ENCODE measurements around the gene RPH3AL.
"Not testable (repeated sequence)": the region's sequence is repeated elsewhere in the genome, so short reads cannot be mapped to it uniquely, and the experiment has no call there.

The RPH3AL gene

GRCh38 chr17:383771-384621, 31.4 kb upstream of the RPH3AL start:
- peak overlapping the region; percentile 65 for H3K4me3 Mint-ChIP-seq
- H3K9me3 Mint-ChIP-seq: no peaks in the 10 kb centered on the region
- H3K4me1 Mint-ChIP-seq (ENCODE audit: low read depth): peaks cover 11% of the 10 kb centered on the region
- peaks cover 12% of the 10 kb centered on the region for H3K27me3 Mint-ChIP-seq
- no peak overlapping the region for H3K27ac Mint-ChIP-seq
- peaks cover 4% of the 10 kb centered on the region for H3K36me3 Mint-ChIP-seq (ENCODE audit: low read depth)

- Mint-ChIP-seq H3K4me3 (no peak overlapping the region), H3K36me3 (ENCODE audit: low read depth) (peaks cover 4% of the 10 kb centered on the region), H3K9me3 (no peaks in the 10 kb centered on the region), H3K27me3 (peaks cover 12% of the 10 kb centered on the region), H3K27ac (no peak overlapping the region), H3K4me1 (ENCODE audit: low read depth) (peaks cover 11% of the 10 kb centered on the region)
Observed at GRCh38 chr17:382644-383533, 30.3 kb upstream of the RPH3AL start.

GRCh38 chr17:381941-382643, 29.5 kb upstream of the RPH3AL start:
- Mint-ChIP-seq H3K9me3 (no peaks in the 10 kb centered on the region), H3K27ac (no peak overlapping the region), H3K4me1 (ENCODE audit: low read depth) (peaks cover 11% of the 10 kb centered on the region), H3K36me3 (ENCODE audit: low read depth) (peaks cover 4% of the 10 kb centered on the region), H3K27me3 (peaks cover 8% of the 10 kb centered on the region), H3K4me3 (no peak overlapping the region)

- Mint-ChIP-seq H3K4me3 (peak overlapping the region; percentile 25), H3K36me3 (ENCODE audit: low read depth) (peaks cover 4% of the 10 kb centered on the region), H3K27ac (peak overlapping the region; percentile 43), H3K27me3 (peaks cover 8% of the 10 kb centered on the region), H3K4me1 (ENCODE audit: low read depth) (peaks cover 11% of the 10 kb centered on the region), H3K9me3 (no peaks in the 10 kb centered on the region)
Observed at GRCh38 chr17:381516-381915, 28.9 kb upstream of the RPH3AL start.

GRCh38 chr17:379531-380465, 27.2 kb upstream of the RPH3AL start:
- peaks cover 8% of the 10 kb centered on the region for H3K4me1 Mint-ChIP-seq (ENCODE audit: low read depth)
- no peaks in the 10 kb centered on the region for H3K9me3 Mint-ChIP-seq
- peaks cover 4% of the 10 kb centered on the region for H3K36me3 Mint-ChIP-seq (ENCODE audit: low read depth)
- no peak overlapping the region for H3K27ac Mint-ChIP-seq
- peaks cover 11% of the 10 kb centered on the region for H3K27me3 Mint-ChIP-seq
- no peak overlapping the region for H3K4me3 Mint-ChIP-seq

- Mint-ChIP-seq H3K4me1 (ENCODE audit: low read depth) (peaks cover 3% of the 10 kb centered on the region), H3K36me3 (ENCODE audit: low read depth) (peaks cover 4% of the 10 kb centered on the region), H3K9me3 (no peaks in the 10 kb centered on the region), H3K27me3 (peaks cover 4% of the 10 kb centered on the region), H3K27ac (no peak overlapping the region), H3K4me3 (no peak overlapping the region)
Observed at GRCh38 chr17:378068-378467, 25.5 kb upstream of the RPH3AL start.

GRCh38 chr17:376936-377863, 24.6 kb upstream of the RPH3AL start:
- H3K4me3 Mint-ChIP-seq: no peak overlapping the region
- no peaks in the 10 kb centered on the region for H3K9me3 Mint-ChIP-seq
- H3K27ac Mint-ChIP-seq: no peak overlapping the region
- H3K27me3 Mint-ChIP-seq: peaks cover 4% of the 10 kb centered on the region
- H3K4me1 Mint-ChIP-seq (ENCODE audit: low read depth): peaks cover 3% of the 10 kb centered on the region
- H3K36me3 Mint-ChIP-seq (ENCODE audit: low read depth): peaks cover 4% of the 10 kb centered on the region

GRCh38 chr17:373613-374230, 21.1 kb upstream of the RPH3AL start:
- H3K4me3 Mint-ChIP-seq: no peak overlapping the region

GRCh38 chr17:372157-373152, 19.8 kb upstream of the RPH3AL start:
- peaks cover 4% of the 10 kb centered on the region for H3K27me3 Mint-ChIP-seq

More at GRCh38 chr17:373613-374230, 21.1 kb upstream of the RPH3AL start:
- no peak overlapping the region for H3K27ac Mint-ChIP-seq
- H3K9me3 Mint-ChIP-seq: peaks cover under 1% of the 10 kb centered on the region
- no peaks in the 10 kb centered on the region for H3K36me3 Mint-ChIP-seq (ENCODE audit: low read depth)
- H3K27me3 Mint-ChIP-seq: peaks cover 4% of the 10 kb centered on the region
- no peaks in the 10 kb centered on the region for H3K4me1 Mint-ChIP-seq (ENCODE audit: low read depth)

GRCh38 chr17:371583-371982, 19.0 kb upstream of the RPH3AL start:
- H3K36me3 Mint-ChIP-seq (ENCODE audit: low read depth): peaks cover 5% of the 10 kb centered on the region
- no peak overlapping the region for H3K27ac Mint-ChIP-seq
- H3K4me3 Mint-ChIP-seq: no peak overlapping the region
- H3K9me3 Mint-ChIP-seq: peaks cover 8% of the 10 kb centered on the region
- H3K4me1 Mint-ChIP-seq (ENCODE audit: low read depth): no peaks in the 10 kb centered on the region
- H3K27me3 Mint-ChIP-seq: peaks cover 4% of the 10 kb centered on the region

More at GRCh38 chr17:372157-373152, 19.8 kb upstream of the RPH3AL start:
- H3K9me3 Mint-ChIP-seq: peaks cover 8% of the 10 kb centered on the region
- H3K27ac Mint-ChIP-seq: no peak overlapping the region
- H3K4me1 Mint-ChIP-seq (ENCODE audit: low read depth): no peaks in the 10 kb centered on the region
- peaks cover 5% of the 10 kb centered on the region for H3K36me3 Mint-ChIP-seq (ENCODE audit: low read depth)
- H3K4me3 Mint-ChIP-seq: no peak overlapping the region

GRCh38 chr17:367656-368055, 15.0 kb upstream of the RPH3AL start:
- not testable (repeated sequence) for H3K9me3 Mint-ChIP-seq; H3K4me1 Mint-ChIP-seq (ENCODE audit: low read depth); H3K27me3 Mint-ChIP-seq; H3K4me3 Mint-ChIP-seq; H3K36me3 Mint-ChIP-seq (ENCODE audit: low read depth); H3K27ac Mint-ChIP-seq
